GM23248 (cell line): ENCODE data around the gene CASP7. TPM values are rescaled to one million over a fixed set of nuclear protein-coding genes. Genes with fewer than 3 reads are reported as not detected.

Experiments
- DNase-seq: peaks from one replicate; pipeline ENCODE4 v3.0.0-alpha.2; 2015
- H2AFZ ChIP-seq: fragments of 200-600 bp; sonication (generic); 2 replicates; pipeline ENCODE4 v1.6.1; 2016; ENCODE audit warnings: antibody characterized with exemption
- H3F3A ChIP-seq: fragments of 200-600 bp; sonication (generic); 2 replicates; pipeline ENCODE4 v1.6.1; 2016; ENCODE audit warnings: mild to moderate bottlenecking, antibody characterized with exemption, mixed run types; ENCODE audit not compliant: insufficient read depth
- H3K27ac ChIP-seq: fragments of 200-600 bp; sonication (generic); 2 replicates; pipeline ENCODE4 v1.5.1; 2016; ENCODE audit warnings: mild to moderate bottlenecking
- H3K27me3 ChIP-seq: fragments of 200-600 bp; sonication (generic); replicated peaks from 2 replicates; pipeline ENCODE4 v1.6.1; 2016; ENCODE audit warnings: mild to moderate bottlenecking; ENCODE audit not compliant: insufficient read depth
- H3K36me3 ChIP-seq: fragments of 200-600 bp; sonication (generic); 2 replicates; pipeline ENCODE4 v1.6.1; 2016; ENCODE audit warnings: low read depth, mild to moderate bottlenecking
- H3K4me1 ChIP-seq: fragments of 200-600 bp; sonication (generic); 2 replicates; pipeline ENCODE4 v1.6.1; 2016; ENCODE audit warnings: mild to moderate bottlenecking; ENCODE audit not compliant: insufficient read depth
- H3K4me2 ChIP-seq: fragments of 200-600 bp; sonication (generic); one replicate; pipeline ENCODE4 v1.6.1; 2016; ENCODE audit warnings: mild to moderate bottlenecking; ENCODE audit not compliant: unreplicated experiment
- H3K4me3 ChIP-seq: fragments of 200-600 bp; sonication (generic); 2 replicates; pipeline ENCODE4 v1.5.1; 2016; ENCODE audit warnings: mild to moderate bottlenecking
- H3K79me2 ChIP-seq: fragments of 200-600 bp; sonication (generic); 2 replicates; pipeline ENCODE4 v1.6.1; 2016; ENCODE audit warnings: mild to moderate bottlenecking; ENCODE audit not compliant: insufficient read depth
- H3K9ac ChIP-seq: fragments of 200-600 bp; sonication (generic); 2 replicates; pipeline ENCODE4 v1.6.1; 2016; ENCODE audit warnings: mild to moderate bottlenecking
- H3K9me2 ChIP-seq: fragments of 200-600 bp; sonication (generic); 2 replicates; pipeline ENCODE4 v1.6.1; 2016; ENCODE audit warnings: mixed run types, mild to moderate bottlenecking, moderate library complexity; ENCODE audit not compliant: insufficient read depth
- H3K9me3 ChIP-seq: fragments of 200-600 bp; sonication (generic); one replicate; pipeline ENCODE4 v1.6.1; 2017; ENCODE audit warnings: low read depth
- H4K20me1 ChIP-seq: fragments of 200-600 bp; sonication (generic); 2 replicates; pipeline ENCODE4 v1.6.0; 2016; ENCODE audit not compliant: insufficient read depth
- EZH2 ChIP-seq: fragments of 200-600 bp; sonication (generic); IDR thresholded peaks from 2 replicates; pipeline ENCODE4 v1.6.1; 2018; ENCODE audit warnings: antibody characterized with exemption, mild to moderate bottlenecking; ENCODE audit not compliant: insufficient read depth, poor library complexity, severe bottlenecking
- EZH2phosphoT487 ChIP-seq: fragments of 200-600 bp; sonication (generic); IDR thresholded peaks from 2 replicates; pipeline ENCODE4 v1.6.1; 2018; ENCODE audit warnings: antibody characterized with exemption, moderate library complexity, mild to moderate bottlenecking, low read depth; ENCODE audit not compliant: insufficient read depth
- WGBS, 2 experiments: methylation state at CpG; one replicate each; pipeline ENCODE4 v1.1.6; 2015 to 2017; ENCODE audit warnings: low lambda C conversion rate in 2 of 2, low coverage in 1 of 2; ENCODE audit errors: missing lambda C conversion rate in 2 of 2; 5-methylcytosine and 5-hydroxymethylcytosine counted together
- in situ Hi-C: fragments of 300-500 bp; cut with MboI; formaldehyde crosslinking; loops from 2 replicates; pipeline ENCODE4 v1.15.0; 2020
- microRNA-seq: library from miRNA; unstranded; fragments of <30 nt; microRNA quantifications from one replicate; pipeline ENCODE4, GENCODE V29; 2016; ENCODE audit warnings: borderline number of aligned reads
- polyA plus RNA-seq: library from polyadenylated mRNA; unstranded; fragments of >200 nt; fragmentation: Nextera tagmentation; extraction: Ambion mirVana; gene quantifications from 2 replicates; pipeline ENCODE4 v1.2.1, GENCODE V29; 2016
- total RNA-seq: library from RNA; depleted of rRNA; stranded (reverse); fragments of >200 nt; shearing (Covaris generic); gene quantifications from 2 replicates; pipeline ENCODE4 v1.2.3, GENCODE V29; 2014; rRNA removed

The CASP7 gene
- total and polyA plus RNA-seq, 2 experiments from 2014 or later: 18.7 to 22.7 TPM

- no peak for DNase-seq
- Histone ChIP-seq H3K9me3 (no peaks in the 10 kb centered on the region), H2AFZ (no peak overlapping the region), H3K9ac (no peak overlapping the region), H4K20me1 (no peaks in the 10 kb centered on the region), H3K27me3 (peaks cover 47% of the 10 kb centered on the region), H3K4me2 (no peak overlapping the region), H3K4me1 (peaks cover 6% of the 10 kb centered on the region; the same call in 1 of the 2 replicates), H3K36me3 (no peaks in the 10 kb centered on the region), H3K4me3 (no peak overlapping the region), H3K79me2 (no peaks in the 10 kb centered on the region), H3F3A (no peaks in the 10 kb centered on the region), H3K27ac (no peak overlapping the region), H3K9me2 (no peaks in the 10 kb centered on the region)
- 81 to 95% methylated on average over 1 of the region's 1 CpG for WGBS, 2 experiments
- no peak for TF ChIP-seq EZH2
- TF ChIP-seq EZH2phosphoT487: no peak
- in situ Hi-C loops: no loop called here
Observed at GRCh38 chr10:113776553-113776952, 96.8 kb downstream of the CASP7 start.

Small RNA genes lying within 50 kb of the gene (microRNA-seq; reads per million reads assigned to microRNA genes)
- not detected for gene MIR4483

Other genes with a start within 250 kb of the CASP7 start
- gene HABP2, start 126.9 kb upstream of the CASP7 start, total RNA-seq: not detected in 2 replicates
- not detected in 2 replicates for gene HABP2, start 126.9 kb upstream of the CASP7 start, polyA plus RNA-seq
- not detected in 2 replicates for gene NRAP, start 15.9 kb upstream of the CASP7 start, total RNA-seq
- gene NRAP, start 15.9 kb upstream of the CASP7 start, polyA plus RNA-seq: not detected in 2 replicates
- 0.38 TPM in 1 of 2 replicates, not detected in the other for gene PLEKHS1, start 71.8 kb downstream of the CASP7 start, total RNA-seq
- not detected in 2 replicates for gene PLEKHS1, start 71.8 kb downstream of the CASP7 start, polyA plus RNA-seq
- 3.2 and 4.0 TPM in 2 replicates for gene DCLRE1A, start 174.2 kb downstream of the CASP7 start, total RNA-seq
- gene DCLRE1A, start 174.2 kb downstream of the CASP7 start, polyA plus RNA-seq: 2.5 and 2.6 TPM in 2 replicates
- gene NHLRC2, start 174.7 kb downstream of the CASP7 start, total RNA-seq: 10.2 and 20.7 TPM in 2 replicates
- gene NHLRC2, start 174.7 kb downstream of the CASP7 start, polyA plus RNA-seq: 9.0 and 10.1 TPM in 2 replicates